SJCRH30 (cell line): ENCODE data around the gene LINC01488. TPM values are rescaled to one million over a fixed set of nuclear protein-coding genes. Genes with fewer than 3 reads are reported as not detected.
A peak's percentile ranks its signal among the peaks of the same experiment; 100 is the strongest.

Experiments
- DNase-seq, 2 experiments: peaks; one replicate each; pipeline ENCODE4 v3.0.0-alpha.2; 2015 to 2020
- H3K27ac ChIP-seq: fragments of 250-450 bp; sonication (Bioruptor Pico); 2 replicates; pipeline ENCODE4 v1.5.1; 2020; ENCODE audit warnings: mild to moderate bottlenecking, moderate library complexity
- H3K27me3 ChIP-seq: fragments of 250-450 bp; sonication (Bioruptor Pico); 2 replicates; pipeline ENCODE4 v1.5.1; 2020; ENCODE audit warnings: mild to moderate bottlenecking, moderate library complexity
- H3K36me3 ChIP-seq: fragments of 250-450 bp; sonication (Bioruptor Pico); 2 replicates; pipeline ENCODE4 v1.5.1; 2020; ENCODE audit warnings: mild to moderate bottlenecking, moderate library complexity
- H3K4me1 ChIP-seq: fragments of 250-450 bp; sonication (Bioruptor Pico); 2 replicates; pipeline ENCODE4 v1.5.1; 2020; ENCODE audit warnings: mild to moderate bottlenecking, moderate library complexity
- H3K4me3 ChIP-seq: fragments of 250-450 bp; sonication (Bioruptor Pico); 2 replicates; pipeline ENCODE4 v1.5.1; 2020; ENCODE audit warnings: mild to moderate bottlenecking, moderate library complexity
- H3K9me3 ChIP-seq: fragments of 250-450 bp; sonication (Bioruptor Pico); replicated peaks from 2 replicates; pipeline ENCODE4 v1.5.1; 2020; ENCODE audit warnings: mild to moderate bottlenecking, moderate library complexity
- total RNA-seq: library from RNA; depleted of rRNA; stranded (reverse); fragments of >200 nt; shearing (Covaris generic); gene quantifications from 2 replicates; pipeline ENCODE4 v1.2.3, GENCODE V29; 2014

LINC01488 gene
- total RNA-seq, 1 experiment from 2014 or later = not detected

- Histone ChIP-seq H3K36me3 (no peaks in the 10 kb centered on the region), H3K27ac (peak overlapping the region; percentile 81), H3K4me3 (no peak overlapping the region), H3K27me3 (no peaks in the 10 kb centered on the region), H3K4me1 (peaks cover 23% of the 10 kb centered on the region), H3K9me3 (no peaks in the 10 kb centered on the region)
- no peak for DNase-seq
Measured at GRCh38 chr11:69496202-69496557, 14.7 kb downstream of the LINC01488 start.

- no peak overlapping the region for H3K4me3 ChIP-seq
- no peak for DNase-seq
- no peaks in the 10 kb centered on the region for H3K9me3 ChIP-seq
- peak overlapping the region; percentile 81 for H3K27ac ChIP-seq
- no peaks in the 10 kb centered on the region for H3K27me3 ChIP-seq
- peaks cover 23% of the 10 kb centered on the region for H3K4me1 ChIP-seq
- no peaks in the 10 kb centered on the region for H3K36me3 ChIP-seq
Measured at GRCh38 chr11:69496631-69497220, 15.3 kb downstream of the LINC01488 start.

GRCh38 chr11:69497221-69497787 is 15.8 kb downstream of the LINC01488 start:
- peak overlapping the region; percentile 19; the same call in 1 of the 2 replicates for H3K27ac ChIP-seq
- no peaks in the 10 kb centered on the region for H3K36me3 ChIP-seq
- no peak overlapping the region for H3K4me3 ChIP-seq
- H3K4me1 ChIP-seq = peaks cover 21% of the 10 kb centered on the region
- DNase-seq = peak; percentile 96 to 97
- no peaks in the 10 kb centered on the region for H3K9me3 ChIP-seq
- H3K27me3 ChIP-seq = no peaks in the 10 kb centered on the region

DNA sequence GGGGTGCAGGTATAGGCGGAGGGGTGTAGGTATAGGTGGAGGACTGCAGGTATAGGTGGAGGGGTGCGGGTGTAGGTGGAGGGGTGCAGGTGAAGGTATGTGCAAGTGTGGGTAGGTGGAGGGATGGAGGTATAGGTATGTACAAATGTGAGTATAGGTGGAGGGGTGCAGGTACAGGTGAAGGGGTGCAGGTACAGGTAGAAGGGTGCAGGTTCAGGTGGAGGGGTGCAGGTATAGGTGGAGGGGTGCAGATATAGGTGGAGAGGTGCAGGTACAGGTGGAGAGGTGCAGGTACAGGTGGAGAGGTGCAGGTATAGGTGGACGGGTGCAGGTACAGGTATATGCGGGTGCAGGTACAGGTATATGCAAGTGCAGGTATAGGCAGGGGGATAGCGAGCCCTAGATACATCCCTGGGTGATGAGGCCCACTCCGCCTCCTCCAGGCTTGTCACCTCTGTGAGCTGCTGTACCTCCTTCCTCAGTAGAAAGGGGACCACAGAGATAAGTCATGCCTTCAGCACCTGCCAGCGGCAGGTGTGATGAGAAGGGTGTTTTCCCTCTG is 17.2 kb downstream of the LINC01488 start:
- Histone ChIP-seq H3K9me3 (no peaks in the 10 kb centered on the region; the same call in 1 of the 2 replicates), H3K4me1 (peaks cover 14% of the 10 kb centered on the region), H3K4me3 (no peak overlapping the region), H3K27ac (no peak overlapping the region), H3K36me3 (no peaks in the 10 kb centered on the region), H3K27me3 (no peaks in the 10 kb centered on the region)
- DNase-seq = no peak

GRCh38 chr11:69499186-69499917 is 17.9 kb downstream of the LINC01488 start:
- Histone ChIP-seq H3K4me1 (peaks cover 14% of the 10 kb centered on the region), H3K36me3 (no peaks in the 10 kb centered on the region), H3K9me3 (no peaks in the 10 kb centered on the region; the same call in 1 of the 2 replicates), H3K4me3 (no peak overlapping the region), H3K27ac (no peak overlapping the region), H3K27me3 (no peaks in the 10 kb centered on the region)
- peak in 1 of 2 experiments; percentile 34 for DNase-seq

GRCh38 chr11:69499918-69500284 is 18.4 kb downstream of the LINC01488 start:
- no peaks in the 10 kb centered on the region for H3K27me3 ChIP-seq
- H3K36me3 ChIP-seq = no peaks in the 10 kb centered on the region
- no peak overlapping the region for H3K27ac ChIP-seq
- H3K4me3 ChIP-seq = no peak overlapping the region
- no peak for DNase-seq
- peaks cover 14% of the 10 kb centered on the region for H3K4me1 ChIP-seq
- H3K9me3 ChIP-seq = no peaks in the 10 kb centered on the region; the same call in 1 of the 2 replicates

GRCh38 chr11:69500285-69501120 is 19.0 kb downstream of the LINC01488 start:
- Histone ChIP-seq H3K27ac (no peak overlapping the region), H3K4me1 (peaks cover 14% of the 10 kb centered on the region), H3K27me3 (no peaks in the 10 kb centered on the region), H3K4me3 (no peak overlapping the region), H3K36me3 (no peaks in the 10 kb centered on the region), H3K9me3 (no peaks in the 10 kb centered on the region; the same call in 1 of the 2 replicates)
- no peak for DNase-seq

DNA sequence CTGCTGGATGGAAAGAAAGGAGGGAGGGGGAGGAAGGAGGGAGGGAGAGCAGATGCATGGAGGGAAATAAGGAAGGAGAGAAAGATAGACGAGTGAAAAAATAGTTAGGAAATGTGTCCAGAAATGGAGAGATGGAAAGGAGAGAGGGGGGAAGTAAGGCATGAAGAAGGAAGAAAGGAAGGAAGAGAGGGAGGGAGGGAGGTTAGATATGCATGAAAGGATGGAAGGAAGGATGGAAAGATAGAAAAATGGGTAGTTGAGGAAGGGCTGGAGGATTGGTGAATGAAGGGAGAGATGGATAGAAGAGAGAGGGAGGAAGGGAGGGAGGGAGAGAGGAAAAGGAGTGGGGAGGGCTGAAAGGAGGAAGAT is 19.6 kb downstream of the LINC01488 start:
- DNase-seq = no peak
- peaks cover 13% of the 10 kb centered on the region for H3K4me1 ChIP-seq

GRCh38 chr11:69501891-69502860 is 20.7 kb downstream of the LINC01488 start:
- Histone ChIP-seq H3K4me1 (peaks cover 5% of the 10 kb centered on the region), H3K36me3 (no peaks in the 10 kb centered on the region), H3K27me3 (no peaks in the 10 kb centered on the region), H3K4me3 (no peak overlapping the region), H3K27ac (no peak overlapping the region), H3K9me3 (no peaks in the 10 kb centered on the region; the same call in 1 of the 2 replicates)
- DNase-seq = no peak

More for the DNA sequence above, 19.6 kb downstream of the LINC01488 start:
- no peak overlapping the region for H3K4me3 ChIP-seq
- H3K9me3 ChIP-seq = no peaks in the 10 kb centered on the region; the same call in 1 of the 2 replicates
- H3K27me3 ChIP-seq = no peaks in the 10 kb centered on the region
- H3K27ac ChIP-seq = no peak overlapping the region
- no peaks in the 10 kb centered on the region for H3K36me3 ChIP-seq

- H3K27me3 ChIP-seq = peaks cover 7% of the 10 kb centered on the region; the same call in 1 of the 2 replicates
- H3K27ac ChIP-seq = no peak overlapping the region
- H3K36me3 ChIP-seq = no peaks in the 10 kb centered on the region
- no peak for DNase-seq
- H3K9me3 ChIP-seq = no peaks in the 10 kb centered on the region; the same call in 1 of the 2 replicates
- H3K4me1 ChIP-seq = no peaks in the 10 kb centered on the region
- no peak overlapping the region for H3K4me3 ChIP-seq
Measured at GRCh38 chr11:69504127-69504526, 22.7 kb downstream of the LINC01488 start.

GRCh38 chr11:69504576-69505335 is 23.3 kb downstream of the LINC01488 start:
- DNase-seq = no peak
- Histone ChIP-seq H3K27me3 (peaks cover 7% of the 10 kb centered on the region; the same call in 1 of the 2 replicates), H3K27ac (no peak overlapping the region), H3K9me3 (no peaks in the 10 kb centered on the region; the same call in 1 of the 2 replicates), H3K4me1 (no peaks in the 10 kb centered on the region), H3K36me3 (no peaks in the 10 kb centered on the region), H3K4me3 (no peak overlapping the region)

- Histone ChIP-seq H3K9me3 (no peaks in the 10 kb centered on the region), H3K27ac (no peak overlapping the region), H3K4me3 (no peak overlapping the region), H3K4me1 (no peaks in the 10 kb centered on the region), H3K36me3 (no peaks in the 10 kb centered on the region), H3K27me3 (peaks cover 11% of the 10 kb centered on the region; the same call in 1 of the 2 replicates)
- DNase-seq = no peak
Measured at GRCh38 chr11:69508974-69509373, 27.5 kb downstream of the LINC01488 start.

- DNase-seq = no peak
- Histone ChIP-seq H3K4me3 (no peak overlapping the region), H3K36me3 (no peaks in the 10 kb centered on the region), H3K9me3 (no peaks in the 10 kb centered on the region), H3K27me3 (peaks cover 11% of the 10 kb centered on the region; the same call in 1 of the 2 replicates), H3K4me1 (no peaks in the 10 kb centered on the region), H3K27ac (no peak overlapping the region)
Measured at GRCh38 chr11:69509381-69509780, 27.9 kb downstream of the LINC01488 start.
